DMS 273 treated with DMSO at 0.1 percent for 48 hours (cell line): ENCODE measurements around the gene LIN28B.
"Not testable (repeated sequence)": the region's sequence is repeated elsewhere in the genome, so short reads cannot be mapped to it uniquely, and the experiment has no call there.

Source experiments
- DNase-seq: peaks from one replicate; lab custom pipeline; 2025; lab: John Stamatoyannopoulos, UW

The LIN28B gene

DNA sequence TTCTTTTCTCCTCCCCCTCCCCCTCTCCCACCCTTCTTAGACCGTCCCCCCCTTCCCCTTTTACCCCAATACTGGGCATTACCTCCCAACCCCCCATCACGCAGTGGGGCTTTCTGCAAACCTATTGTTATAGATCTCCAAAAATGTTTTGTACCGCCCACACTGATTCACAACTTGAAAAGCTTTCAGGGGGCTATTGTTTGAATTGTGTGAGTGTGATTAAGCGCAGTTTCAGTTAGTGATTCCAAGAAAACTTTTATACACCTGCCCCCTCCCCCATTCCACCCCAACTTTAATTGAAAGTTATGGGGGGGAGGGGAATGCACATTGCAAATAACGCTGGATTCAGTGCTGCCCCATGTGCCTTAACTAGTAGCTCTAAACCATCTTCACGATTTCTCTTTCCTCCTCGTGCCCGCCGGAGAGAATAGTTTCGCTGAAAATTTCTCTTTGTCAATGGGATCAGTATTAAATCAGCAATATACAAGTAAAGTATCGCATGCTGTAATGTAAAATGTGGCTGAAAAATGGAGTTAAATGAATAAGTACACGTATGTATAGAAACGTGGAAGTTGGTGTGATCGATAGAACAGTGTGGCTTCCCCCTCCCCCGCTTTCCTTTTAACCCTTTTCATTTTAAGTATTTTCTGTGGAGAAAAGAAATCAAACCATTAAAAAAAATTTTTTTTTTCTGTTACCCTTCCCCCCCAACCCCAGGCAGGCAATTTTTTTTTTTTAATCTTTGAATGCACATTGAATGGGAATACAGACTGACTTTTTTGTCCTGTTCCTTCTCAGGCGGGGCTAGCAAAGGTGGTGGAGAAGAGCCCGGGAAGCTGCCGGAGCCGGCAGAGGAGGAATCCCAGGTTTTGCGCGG lies 632 bp downstream of the LIN28B start:
- no peak for DNase-seq

DNA sequence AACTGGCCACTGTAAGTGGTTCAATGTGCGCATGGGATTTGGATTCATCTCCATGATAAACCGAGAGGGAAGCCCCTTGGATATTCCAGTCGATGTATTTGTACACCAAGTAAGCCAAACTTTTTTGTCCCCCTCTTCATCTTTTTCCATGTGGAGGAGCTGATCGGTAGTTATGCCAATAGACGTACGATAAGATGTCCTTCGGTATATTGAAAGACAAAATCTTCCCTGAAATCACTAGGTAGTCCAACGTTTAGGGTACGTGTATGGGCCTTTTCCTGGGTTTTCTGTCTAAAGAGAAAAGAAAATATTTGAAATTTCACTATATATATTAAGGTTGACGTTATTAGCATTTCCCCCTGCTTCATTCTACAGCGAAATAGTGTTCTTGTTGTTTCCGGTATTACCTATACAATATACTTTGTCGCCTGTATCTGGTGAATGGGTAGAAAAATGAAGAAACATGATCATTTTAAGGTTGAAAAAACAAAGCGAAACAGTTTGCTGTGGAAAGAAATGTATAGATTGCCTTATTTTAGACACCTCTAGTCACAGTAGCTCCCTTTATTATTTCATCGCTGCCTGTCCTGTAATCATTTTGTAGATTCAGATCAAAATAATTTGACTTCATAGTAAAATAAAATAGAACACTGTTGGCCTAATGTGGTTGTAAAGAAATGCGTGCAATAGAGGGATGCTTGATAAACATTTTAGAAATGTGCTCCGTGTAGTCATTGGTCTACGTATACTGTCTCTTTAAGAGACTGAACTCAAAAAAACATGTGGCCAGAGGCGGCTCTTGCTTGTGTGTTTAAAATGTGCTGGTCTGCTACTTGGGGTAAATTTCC lies 1.5 kb downstream of the LIN28B start:
- DNase-seq: peak; percentile 17

DNA sequence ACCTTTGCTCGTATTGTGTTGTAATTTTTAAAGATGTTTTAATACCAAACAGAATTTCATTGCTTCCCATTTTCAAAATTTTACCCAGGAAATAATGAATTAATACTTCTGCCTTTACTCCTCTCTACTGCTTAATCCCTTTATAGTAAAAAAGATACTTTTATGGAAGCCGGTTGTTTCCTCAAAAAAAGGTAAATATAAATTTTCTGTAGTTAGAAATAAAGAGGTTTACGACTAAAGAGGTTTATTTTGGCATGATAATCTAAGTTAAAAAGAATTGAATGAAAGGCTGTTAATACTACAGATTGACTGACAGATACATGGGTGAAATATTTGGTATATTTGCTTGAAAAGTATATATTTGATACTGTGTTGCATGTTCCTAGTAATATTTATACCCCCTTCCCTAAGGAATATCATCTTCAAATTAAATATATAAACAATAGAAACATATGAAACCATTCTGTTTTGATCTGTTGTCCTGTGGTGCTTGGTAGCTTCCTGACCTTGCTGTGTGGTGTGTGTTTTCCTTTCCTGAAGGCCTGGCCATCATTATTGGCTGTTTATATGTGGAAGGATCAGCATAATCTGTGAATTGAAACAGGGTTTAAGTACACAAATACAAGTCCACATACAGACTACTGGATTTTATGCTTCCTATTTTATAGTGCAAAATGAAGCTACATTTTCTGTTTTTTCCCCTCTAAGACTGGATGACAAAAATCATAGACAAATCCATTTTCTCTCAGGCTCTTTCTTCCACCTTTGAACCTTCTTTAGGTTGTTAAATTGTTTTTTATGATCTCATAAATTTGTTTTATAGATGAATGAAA lies 2.3 kb downstream of the LIN28B start:
- no peak for DNase-seq

DNA sequence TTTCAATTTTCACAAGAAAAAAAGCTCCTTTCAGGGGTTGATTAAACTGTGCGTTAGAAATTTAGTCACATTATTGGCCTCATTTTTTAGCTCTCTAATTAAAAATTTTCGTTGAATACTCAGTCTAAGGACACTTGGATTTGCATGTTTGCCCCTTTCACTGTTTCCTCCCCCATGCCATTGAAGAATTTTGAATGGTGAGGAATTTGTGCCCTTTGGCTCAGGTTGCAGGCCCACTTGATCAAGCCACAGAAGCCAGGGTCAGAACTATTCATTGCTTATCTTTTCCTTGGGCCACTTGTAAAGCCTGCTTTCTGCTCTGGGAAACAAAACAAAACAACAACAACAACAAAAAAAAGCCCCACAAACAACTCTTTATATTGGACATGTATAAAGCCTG lies 12.2 kb downstream of the LIN28B start:
- DNase-seq: no peak

DNA sequence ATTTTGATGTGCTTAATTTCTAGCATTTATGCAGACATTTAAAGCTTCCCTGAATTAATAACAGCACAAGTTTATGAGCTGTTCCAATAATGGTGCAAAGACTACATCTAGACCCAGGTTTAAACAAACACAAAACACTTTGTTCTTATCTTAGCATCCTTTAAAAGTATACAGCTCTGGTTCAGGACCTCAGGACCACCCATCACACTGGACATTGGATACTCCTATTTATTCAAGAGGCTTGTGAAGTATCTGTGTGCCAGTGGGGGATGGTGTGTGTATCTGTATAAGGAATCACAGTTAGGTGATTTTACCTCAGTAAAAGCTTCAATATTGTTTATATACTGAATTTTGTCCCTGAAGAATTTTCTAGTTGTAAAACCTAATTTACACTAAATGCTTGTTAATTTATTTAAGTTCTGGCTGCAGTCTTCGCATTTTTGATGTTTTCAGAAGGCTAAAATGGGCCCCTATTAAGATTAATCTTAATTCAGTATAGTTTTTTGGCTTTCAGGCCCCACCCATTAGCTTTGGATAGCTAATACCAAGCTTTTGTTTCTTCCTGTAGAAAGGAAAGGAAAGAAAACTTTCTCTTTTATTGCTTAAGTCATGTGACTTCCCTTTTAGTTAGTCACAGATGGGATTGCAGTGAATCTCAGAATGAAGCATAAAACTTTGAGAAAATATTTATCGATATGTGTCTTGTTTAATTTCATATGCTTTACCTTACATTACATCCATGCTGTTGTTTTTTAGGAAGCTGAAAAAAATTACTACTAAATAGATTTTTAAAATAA lies 13.1 kb downstream of the LIN28B start:
- DNase-seq: no peak

DNA sequence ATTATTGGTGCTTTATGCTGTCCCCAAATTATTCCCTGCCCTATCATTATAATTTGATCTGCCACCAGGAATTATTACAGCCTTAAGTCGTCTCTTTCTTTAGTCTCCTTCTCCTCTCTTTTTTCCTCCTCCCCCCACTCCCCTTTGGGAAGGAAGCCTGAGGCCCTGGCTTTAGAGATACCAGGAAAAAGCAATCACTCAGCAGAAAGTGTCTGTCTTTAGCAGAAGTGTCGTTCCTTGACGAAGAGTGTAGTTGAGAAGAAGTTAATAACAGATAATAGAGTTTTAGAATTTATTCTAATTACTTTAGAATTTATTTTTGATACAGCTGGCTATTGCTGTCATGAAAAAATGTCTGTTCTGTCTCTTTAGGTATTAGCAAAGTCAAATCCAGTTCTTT lies 16.5 kb downstream of the LIN28B start:
- no peak for DNase-seq

DNA sequence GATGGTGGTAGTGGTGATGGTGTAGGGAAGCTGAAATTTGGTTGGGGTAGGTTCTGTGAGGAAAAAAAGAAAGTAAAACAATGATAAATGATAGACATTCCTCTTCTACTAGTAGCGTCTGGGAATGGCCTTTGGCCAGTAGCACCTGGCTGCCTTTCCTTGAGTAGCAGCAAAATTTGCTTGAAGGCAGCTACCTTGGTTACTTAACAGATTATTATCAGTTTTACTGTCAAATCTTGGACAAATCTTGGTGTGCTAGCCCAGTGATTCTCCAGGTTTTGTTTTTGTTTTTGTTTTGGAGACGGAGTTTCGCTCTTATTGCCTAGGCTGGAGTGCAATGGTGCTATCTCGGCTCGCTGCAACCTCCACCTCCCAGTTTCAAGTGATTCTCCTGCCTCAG lies 26.4 kb downstream of the LIN28B start:
- no peak for DNase-seq

DNA sequence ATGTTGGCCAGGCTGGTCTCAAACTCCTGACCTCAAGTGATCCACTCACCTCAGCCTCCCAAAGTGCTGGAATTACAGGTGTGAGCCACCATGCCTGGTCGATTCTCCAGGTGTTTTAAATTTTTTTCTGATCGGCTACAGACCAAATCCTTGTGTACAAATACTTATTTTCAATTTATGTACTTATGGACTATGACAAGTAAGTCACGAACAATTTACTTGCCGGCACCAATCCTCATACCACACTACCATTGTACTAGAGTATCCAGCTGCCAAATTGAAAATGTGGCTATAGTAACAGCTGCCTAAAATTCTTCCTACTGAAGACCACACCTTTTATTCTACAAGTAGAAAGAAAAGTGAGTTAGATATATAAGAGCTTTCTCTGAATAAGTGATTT lies 26.9 kb downstream of the LIN28B start:
- DNase-seq: no peak

DNA sequence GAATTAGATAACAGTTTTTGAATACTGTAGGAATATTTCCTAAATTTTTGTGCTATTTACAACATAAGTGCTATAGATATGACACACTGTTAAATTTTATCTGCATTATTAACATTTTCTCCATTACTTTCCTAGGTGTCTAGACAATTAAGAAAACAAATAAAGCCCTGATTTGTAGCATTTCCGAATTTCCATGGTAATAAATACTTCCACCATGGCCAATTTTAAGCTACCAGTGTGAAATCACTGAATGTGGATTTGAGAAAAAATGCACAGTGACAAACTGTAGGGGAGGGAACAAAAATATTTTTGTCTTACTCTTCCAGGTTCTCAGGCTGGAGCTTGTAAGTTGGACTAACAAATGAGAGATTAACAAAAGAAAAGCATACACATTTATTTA lies 27.9 kb downstream of the LIN28B start:
- no peak for DNase-seq

DNA sequence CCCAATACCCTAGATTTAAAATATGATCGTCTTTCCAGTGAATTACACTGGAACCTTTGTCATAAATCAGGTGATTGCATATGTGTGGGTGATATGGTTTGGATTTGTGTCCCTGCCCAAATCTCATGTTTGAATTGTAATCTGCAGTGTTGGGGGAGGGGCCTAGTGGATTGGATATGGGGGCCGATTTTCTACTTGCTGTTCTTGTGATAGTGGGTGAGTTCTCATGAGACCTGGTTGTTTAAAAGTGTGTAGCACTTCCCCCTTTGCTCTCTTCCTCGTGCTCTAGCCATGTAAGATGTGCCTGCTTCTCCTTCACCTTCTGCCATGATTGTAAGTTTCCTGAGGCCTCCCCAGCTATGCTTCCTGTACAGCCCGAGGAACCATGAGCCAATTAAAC lies 29.0 kb downstream of the LIN28B start:
- DNase-seq: not testable (repeated sequence)

DNA sequence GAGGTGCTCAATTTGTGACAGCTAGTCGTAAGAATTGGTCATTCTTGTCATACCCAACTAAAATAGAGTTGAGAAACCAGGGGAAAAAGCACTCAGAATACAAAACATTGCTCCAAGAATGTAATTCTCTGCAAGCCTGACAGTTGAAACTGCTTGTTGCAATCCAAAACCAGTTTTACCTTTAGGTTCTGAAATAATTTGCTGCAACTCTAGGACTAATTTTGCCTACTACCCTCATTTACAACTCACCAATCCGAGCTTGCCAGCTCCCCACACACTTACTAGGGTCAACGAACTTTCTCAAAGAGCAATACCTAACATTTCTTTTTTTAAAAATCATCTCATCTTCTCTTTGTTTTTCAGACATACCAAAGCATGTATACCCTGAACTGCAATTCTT lies 29.7 kb downstream of the LIN28B start:
- DNase-seq: no peak

DNA sequence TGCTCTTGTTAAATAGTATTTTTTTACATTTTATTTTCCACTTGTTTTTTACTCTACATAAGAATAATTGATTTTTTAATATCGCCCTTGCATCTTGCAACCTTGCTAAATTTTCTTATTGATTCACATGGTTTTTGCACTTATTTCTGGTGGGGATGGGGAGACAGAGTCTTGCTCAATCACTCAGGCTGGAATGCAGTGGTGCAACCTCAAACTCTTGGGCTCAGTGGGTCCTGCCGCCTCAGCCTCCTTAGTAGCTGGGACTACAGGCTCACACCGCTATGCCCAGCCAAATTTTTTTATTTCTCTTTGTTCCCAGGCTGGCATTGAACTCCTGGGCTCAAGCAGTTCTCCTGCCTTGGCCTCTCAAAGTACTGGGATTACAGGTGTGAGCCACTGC lies 30.3 kb downstream of the LIN28B start:
- DNase-seq: no peak

DNA sequence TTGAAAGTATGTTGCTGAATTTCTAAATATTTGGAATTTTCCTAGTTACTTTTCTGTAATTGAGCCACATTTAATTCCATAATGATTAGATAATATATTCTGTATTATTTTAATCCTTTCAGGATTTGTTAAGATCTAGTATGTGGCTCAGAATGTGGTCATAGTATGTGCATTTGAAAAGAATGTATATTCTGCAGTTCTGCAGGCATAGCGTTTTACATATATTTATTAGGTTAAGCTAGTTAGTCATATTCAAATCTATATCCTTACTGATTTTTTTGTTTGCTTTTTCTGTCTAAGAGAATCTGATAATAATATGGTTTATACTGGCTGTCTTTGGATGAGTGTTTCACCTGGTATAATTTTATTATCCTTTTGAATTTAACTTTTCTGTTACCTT lies 33.2 kb downstream of the LIN28B start:
- DNase-seq: no peak

DNA sequence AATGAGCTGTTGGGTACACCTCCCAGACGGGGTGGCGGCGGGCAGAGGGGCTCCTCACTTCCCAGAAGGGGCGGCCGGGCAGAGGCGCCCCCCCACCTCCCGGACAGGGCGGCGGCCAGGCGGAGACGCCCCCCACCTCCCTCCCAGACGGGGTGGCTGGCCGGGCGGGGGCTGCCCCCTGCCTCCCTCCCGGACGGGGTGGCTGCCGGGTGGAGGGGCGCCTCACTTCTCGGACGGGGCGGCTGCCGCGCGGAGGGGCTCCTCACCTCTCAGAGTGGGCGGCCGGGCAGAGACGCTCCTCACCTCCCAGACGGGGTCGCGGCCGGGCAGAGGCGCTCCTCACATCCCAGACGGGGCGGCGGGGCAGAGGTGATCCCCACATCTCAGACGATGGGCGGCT lies 34.2 kb downstream of the LIN28B start:
- not testable (repeated sequence) for DNase-seq

DNA sequence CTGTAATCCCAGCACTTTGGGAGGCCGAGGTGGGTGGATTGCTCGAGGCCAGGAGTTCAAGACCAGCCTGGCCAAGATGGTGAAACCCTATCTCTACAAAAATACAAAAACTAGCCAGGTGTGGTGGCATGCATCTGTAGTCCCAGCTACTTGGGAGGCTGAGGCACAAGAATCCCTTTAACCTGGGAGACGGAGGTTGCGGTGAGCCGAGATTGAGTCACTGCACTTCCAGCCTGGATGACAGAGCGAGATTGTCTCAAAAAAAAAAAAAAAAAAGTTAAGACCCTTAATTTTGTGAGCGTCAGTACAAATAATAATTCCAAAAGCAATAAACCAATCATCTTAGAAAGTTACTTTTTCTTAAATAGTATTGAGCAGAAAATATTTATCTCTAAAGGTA lies 36.7 kb downstream of the LIN28B start:
- DNase-seq: not testable (repeated sequence)

DNA sequence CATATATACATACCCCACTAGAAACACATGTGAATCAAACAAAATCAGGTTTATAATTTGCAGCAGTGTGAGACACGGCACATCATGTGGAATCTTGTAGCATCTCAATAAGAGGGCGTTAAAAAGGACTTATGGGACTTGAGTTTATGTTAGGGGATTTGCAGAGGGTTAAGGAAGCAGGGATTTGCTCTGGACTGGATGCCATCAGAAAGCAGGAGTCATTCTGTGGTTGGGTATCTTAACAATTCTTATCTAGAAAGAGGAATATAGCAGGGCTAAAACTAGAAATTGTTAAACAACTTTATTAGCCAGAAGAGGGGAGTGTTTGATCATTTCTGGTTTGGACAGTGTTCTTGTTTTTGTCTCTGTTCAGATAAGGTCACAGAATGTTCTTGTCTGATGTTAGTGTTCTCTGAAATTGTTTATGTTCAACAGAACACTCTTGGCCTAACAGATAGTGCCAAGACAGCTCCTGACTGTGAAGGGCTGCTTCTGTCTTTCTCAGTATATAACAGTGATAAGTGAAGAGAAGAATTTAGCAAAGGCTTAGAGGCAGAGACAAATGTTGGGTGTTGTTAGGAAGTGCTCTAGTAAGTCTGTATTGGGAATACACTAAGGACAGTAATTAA lies 39.2 kb downstream of the LIN28B start:
- DNase-seq: no peak

DNA sequence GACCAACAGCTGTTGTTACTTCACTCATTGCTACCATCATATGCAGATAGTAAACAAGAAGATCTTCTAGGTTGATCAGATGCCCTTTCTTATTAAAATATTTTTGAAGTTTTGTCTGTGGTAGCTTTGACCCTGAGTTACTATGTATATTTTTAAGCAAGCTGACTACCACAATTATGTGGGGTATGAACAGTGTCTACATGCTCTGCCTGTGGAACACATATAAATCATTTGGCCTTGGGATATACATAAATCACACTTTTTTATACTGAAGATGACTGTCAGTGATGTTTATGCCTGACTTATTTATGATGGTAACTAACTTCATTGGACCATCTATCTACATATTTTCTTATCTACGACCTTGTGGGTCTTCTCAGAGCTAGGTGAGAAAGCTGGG lies 44.2 kb downstream of the LIN28B start:
- no peak for DNase-seq

DNA sequence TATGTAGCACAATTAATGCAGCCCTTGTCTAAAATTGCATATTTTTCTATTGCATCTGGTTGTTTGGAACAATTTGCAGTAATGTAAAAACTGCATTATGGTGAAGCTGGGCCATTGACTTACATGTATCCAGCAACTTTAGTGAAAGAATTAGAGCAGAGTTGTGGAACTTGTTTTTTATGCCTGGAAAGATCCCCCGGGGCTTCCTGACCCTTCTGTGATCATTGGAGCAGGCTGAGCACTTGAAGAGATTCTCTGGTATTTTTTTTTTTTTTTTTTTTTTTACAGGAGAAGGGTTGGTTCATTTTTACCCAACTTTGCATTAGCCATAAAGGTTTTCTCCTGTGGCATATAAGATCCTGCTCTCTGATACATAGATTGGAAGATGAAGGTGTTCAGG lies 45.0 kb downstream of the LIN28B start:
- no peak for DNase-seq

DNA sequence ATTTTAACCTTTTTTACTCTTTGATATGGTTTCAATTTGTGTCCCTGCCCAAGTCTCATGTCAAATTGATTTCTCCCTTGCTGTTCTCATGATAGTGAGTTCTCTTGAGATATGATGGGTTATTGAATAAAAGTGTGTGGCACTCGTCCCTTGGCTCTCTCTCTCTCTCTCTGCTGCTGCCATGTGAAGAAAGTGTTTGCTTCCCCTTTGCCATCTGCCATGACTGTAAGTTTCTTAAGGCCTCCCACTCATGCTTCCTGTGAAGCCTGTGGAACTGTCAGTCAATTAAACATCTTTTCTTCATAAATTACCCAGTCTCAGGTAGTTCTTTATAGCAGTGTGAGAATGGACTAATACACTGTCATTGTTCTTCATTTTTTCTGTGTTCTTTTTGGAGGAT lies 48.5 kb downstream of the LIN28B start:
- no peak for DNase-seq

DNA sequence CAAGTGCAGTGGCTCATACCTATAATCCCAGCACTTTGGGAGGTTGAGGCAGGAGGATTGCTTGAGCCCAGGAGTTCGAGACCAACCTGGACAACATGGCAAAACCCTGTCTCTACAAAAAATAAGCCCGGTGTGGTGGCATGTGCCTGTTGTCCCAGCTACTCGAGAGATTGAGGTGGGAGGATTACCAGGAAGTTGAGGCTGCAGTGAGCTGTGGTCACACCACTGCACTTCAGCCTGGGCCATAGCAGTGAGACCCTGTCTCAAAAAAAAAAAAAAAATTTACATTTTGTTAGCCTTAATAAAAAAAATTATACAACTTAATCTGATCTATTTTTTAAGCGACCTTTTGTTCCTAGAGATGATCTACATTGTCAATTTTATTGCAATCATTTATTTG lies 56.6 kb downstream of the LIN28B start:
- DNase-seq: not testable (repeated sequence)

DNA sequence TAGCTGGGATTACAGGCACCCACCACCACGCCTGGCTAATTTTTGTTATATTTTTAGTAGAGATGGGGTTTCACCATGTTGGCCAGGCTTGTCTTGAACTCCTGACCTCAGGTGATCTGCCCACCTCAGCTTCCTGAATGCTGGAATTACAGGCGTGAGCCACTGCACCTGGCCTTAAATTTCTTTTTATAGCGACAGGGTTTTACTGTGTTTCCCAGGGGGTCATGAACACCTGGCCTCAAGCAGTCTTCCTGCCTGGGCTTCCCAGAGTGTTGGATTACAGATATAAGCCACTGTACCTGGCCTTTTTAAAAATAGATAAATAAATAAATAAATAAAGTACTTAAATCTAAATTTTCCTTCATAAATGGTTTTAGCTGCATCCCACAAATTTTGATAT lies 57.5 kb downstream of the LIN28B start:
- DNase-seq: no peak
